MCF 10A (cell line): ENCODE measurements around the gene ZMYM1. TPM values are rescaled to one million over a fixed set of nuclear protein-coding genes. Genes with fewer than 3 reads are reported as not detected.
A peak's percentile ranks its signal among the peaks of the same experiment; 100 is the strongest.

ENCODE experiments used
- Bru-seq: library from RNA; stranded (reverse); fragments of 400-500 nt; gene quantifications from one replicate; lab custom pipeline; 2021; lab: Mats Ljungman, UMichigan
- BruChase-seq, 2 experiments: library from RNA; stranded (reverse); fragments of 400-500 nt; gene quantifications; one replicate each; lab custom pipeline; 2021; lab: Mats Ljungman, UMichigan
- BruUV-seq: library from RNA; stranded (reverse); fragments of 400-500 nt; replicated peaks from 2 replicates; lab custom pipeline; 2021; lab: Mats Ljungman, UMichigan
- CTCF ChIA-PET: fragments of 300-600 bp; sonication (Branson Sonifier 250); formaldehyde crosslinking; extraction: SDS; loops from one replicate; lab custom pipeline; 2021; ENCODE audit warnings: antibody characterized with exemption, inconsistent platforms; lab: Yijun Ruan, JAX
- POLR2A ChIA-PET: fragments of 300-600, 350-650 bp; sonication (Branson Sonifier 250); formaldehyde crosslinking; extraction: SDS; loops from one replicate; lab custom pipeline; 2020; ENCODE audit warnings: antibody characterized with exemption, inconsistent platforms; lab: Yijun Ruan, JAX
- DNase-seq: peaks from one replicate; pipeline ENCODE4 v3.0.0-alpha.2; 2018; ENCODE audit not compliant: unreplicated experiment
- H3K27ac Mint-ChIP-seq: one replicate; pipeline ENCODE4 v1.8.0; 2022; ENCODE audit warnings: mild to moderate bottlenecking, low read depth, mixed read lengths; ENCODE audit not compliant: unreplicated experiment
- H3K27me3 Mint-ChIP-seq: one replicate; pipeline ENCODE4 v1.8.0; 2022; ENCODE audit warnings: mixed read lengths; ENCODE audit not compliant: insufficient read depth, unreplicated experiment
- H3K36me3 Mint-ChIP-seq: one replicate; pipeline ENCODE4 v1.8.0; 2022; ENCODE audit warnings: mild to moderate bottlenecking, moderate library complexity, mixed read lengths; ENCODE audit not compliant: insufficient read depth, unreplicated experiment
- H3K4me1 Mint-ChIP-seq: one replicate; pipeline ENCODE4 v1.8.0; 2022; ENCODE audit warnings: mixed read lengths; ENCODE audit not compliant: insufficient read depth, unreplicated experiment
- H3K4me3 Mint-ChIP-seq: one replicate; pipeline ENCODE4 v1.8.0; 2022; ENCODE audit warnings: mild to moderate bottlenecking, moderate library complexity, mixed read lengths; ENCODE audit not compliant: unreplicated experiment
- H3K9me3 Mint-ChIP-seq: one replicate; pipeline ENCODE4 v1.8.0; 2022; ENCODE audit warnings: mixed read lengths; ENCODE audit not compliant: unreplicated experiment
- CTCF ChIP-seq: fragments of 200-600 bp; IDR thresholded peaks from one replicate; pipeline ENCODE4 v1.8.0; 2022; ENCODE audit warnings: antibody characterized with exemption, mild to moderate bottlenecking; ENCODE audit not compliant: unreplicated experiment
- intact Hi-C: fragments of 100-400 bp; cut with micrococcal nuclease; formaldehyde crosslinking; loops from 2 replicates; pipeline ENCODE4 v1.14.1; 2022
- long read RNA-seq: library from polyadenylated mRNA; stranded (forward); transcript quantifications from one replicate; pipeline ENCODE4 v2.0.0, GENCODE V29; 2022
- total RNA-seq: library from RNA; stranded (reverse); gene quantifications from 2 replicates; pipeline ENCODE4 v1.2.3, GENCODE V29; 2022

Gene ZMYM1
- total RNA-seq (19.2 and 21.2 TPM in 2 replicates), Bru-seq, nascent RNA (percentile 61 among the genes with signal in this experiment), BruChase-seq, experiment 1, labeled RNA remaining after a 6-hour chase (percentile 67 among the genes with signal in this experiment), BruChase-seq, experiment 2, labeled RNA remaining after a 2-hour chase (percentile 76 among the genes with signal in this experiment)
- long read RNA-seq, full-length matches to known transcripts = 3 of 24 reads
- long read RNA-seq, partial matches to known transcripts = 1 of 24 reads
- long read RNA-seq, other reads (novel, unspliced or antisense) = 20 of 24 reads

GRCh38 chr1:35079003-35079930, at the start of gene ZMYM1:
Gene ZMYM1, plus strand, starts transcription at chr1:35079385. Its CDS starts 14,603 bp downstream, at chr1:35093988.
- DNase-seq = peak; percentile 82

GRCh38 chr1:35029761-35030160, 49.4 kb upstream of the ZMYM1 start:
- no peak for TF ChIP-seq CTCF
- BruUV-seq = no TSS peak
- Mint-ChIP-seq H3K4me1 (peaks cover 19% of the 10 kb centered on the region), H3K27ac (peak overlapping the region; percentile 97), H3K4me3 (peak overlapping the region; percentile 90), H3K36me3 (peaks cover 33% of the 10 kb centered on the region), H3K27me3 (no peaks in the 10 kb centered on the region), H3K9me3 (no peaks in the 10 kb centered on the region)
- ChIA-PET CTCF (interaction anchor here (0.6 to 1.3 kb wide), 2 partner anchors 17 to 32 kb away, joined by 3 to 4 read pairs; no protein-coding TSS in a partner anchor), POLR2A (interaction anchor here (0.6 to 4.6 kb wide), 13 partner anchors 9 to 608 kb away, joined by 3 to 122 read pairs (median 5); partner anchors contain the start of genes SFPQ, SMIM12, TMEM35B and ZMYM1)
- intact Hi-C loops = loop anchor here (5.0 kb wide), 2 partner anchors 143 to 163 kb away; partner anchors contain the start of gene SFPQ
- no peak for DNase-seq

More at GRCh38 chr1:35079003-35079930, at the start of gene ZMYM1:
- Mint-ChIP-seq H3K27me3 (no peaks in the 10 kb centered on the region), H3K36me3 (peaks cover 6% of the 10 kb centered on the region), H3K9me3 (no peaks in the 10 kb centered on the region), H3K4me1 (peaks cover 17% of the 10 kb centered on the region), H3K4me3 (peak within 1 kb of the TSS; percentile 98), H3K27ac (peak within 1 kb of the TSS; percentile 98)
- intact Hi-C loops = loop anchor here (1.0 kb wide), 1 partner anchor 48 kb away; the partner anchor contains the start of gene ZMYM6
- ChIA-PET POLR2A (interaction anchor here (0.6 to 9.6 kb wide), 20 partner anchors 9 to 690 kb away, joined by 3 to 122 read pairs (median 4); partner anchors contain the start of genes SFPQ, SMIM12 and ZMYM6), CTCF (interaction anchor here (0.6 to 0.7 kb wide), 3 partner anchors 38 to 308 kb away, joined by 3 read pairs; no protein-coding TSS in a partner anchor)
- TSS peak; percentile 78 for BruUV-seq
- no peak for TF ChIP-seq CTCF

- H3K4me3 Mint-ChIP-seq = peak overlapping the region; percentile 90
- POLR2A ChIA-PET = interaction anchor here (0.6 to 4.6 kb wide), 22 partner anchors 9 to 739 kb away, joined by 3 to 122 read pairs (median 4); partner anchors contain the start of genes CLSPN, SFPQ, SMIM12 and TMEM35B
- no peak for TF ChIP-seq CTCF
- H3K36me3 Mint-ChIP-seq = peaks cover 33% of the 10 kb centered on the region
- intact Hi-C loops = loop anchor here (5.0 kb wide), 2 partner anchors 142 to 162 kb away; partner anchors contain the start of gene SFPQ
- no peaks in the 10 kb centered on the region for H3K9me3 Mint-ChIP-seq
- H3K27me3 Mint-ChIP-seq = no peaks in the 10 kb centered on the region
- no TSS peak for BruUV-seq
- peaks cover 19% of the 10 kb centered on the region for H3K4me1 Mint-ChIP-seq
- peak overlapping the region; percentile 97 for H3K27ac Mint-ChIP-seq
- CTCF ChIA-PET = interaction anchor here (0.6 to 1.3 kb wide), 3 partner anchors 18 to 245 kb away, joined by 3 read pairs; no protein-coding TSS in a partner anchor
- no peak for DNase-seq
These were observed 48.8 kb upstream of the ZMYM1 start for GRCh38 chr1:35030338-35030737.
